Activated naive CD4-positive, alpha-beta T cell treated with anti-CD3 and anti-CD28 coated beads, Interleukin-2, amount 50 U/mL, for 24 hours (primary cell): ENCODE measurements around the gene KIAA1549.

ENCODE experiments used
- H3K27ac Mint-ChIP-seq: one replicate; pipeline ENCODE4 v1.8.0; 2021; ENCODE audit warnings: mild to moderate bottlenecking, mixed read lengths
- H3K27me3 Mint-ChIP-seq: one replicate; pipeline ENCODE4 v1.8.0; 2021; ENCODE audit warnings: mixed read lengths
- H3K36me3 Mint-ChIP-seq: one replicate; pipeline ENCODE4 v1.8.0; 2021; ENCODE audit warnings: mixed read lengths
- H3K4me1 Mint-ChIP-seq: one replicate; pipeline ENCODE4 v1.8.0; 2021; ENCODE audit warnings: mixed read lengths
- H3K4me3 Mint-ChIP-seq: one replicate; pipeline ENCODE4 v1.8.0; 2021; ENCODE audit warnings: mild to moderate bottlenecking, mixed read lengths
- H3K9me3 Mint-ChIP-seq: one replicate; pipeline ENCODE4 v1.8.0; 2021; ENCODE audit warnings: mixed read lengths

Gene KIAA1549

DNA sequence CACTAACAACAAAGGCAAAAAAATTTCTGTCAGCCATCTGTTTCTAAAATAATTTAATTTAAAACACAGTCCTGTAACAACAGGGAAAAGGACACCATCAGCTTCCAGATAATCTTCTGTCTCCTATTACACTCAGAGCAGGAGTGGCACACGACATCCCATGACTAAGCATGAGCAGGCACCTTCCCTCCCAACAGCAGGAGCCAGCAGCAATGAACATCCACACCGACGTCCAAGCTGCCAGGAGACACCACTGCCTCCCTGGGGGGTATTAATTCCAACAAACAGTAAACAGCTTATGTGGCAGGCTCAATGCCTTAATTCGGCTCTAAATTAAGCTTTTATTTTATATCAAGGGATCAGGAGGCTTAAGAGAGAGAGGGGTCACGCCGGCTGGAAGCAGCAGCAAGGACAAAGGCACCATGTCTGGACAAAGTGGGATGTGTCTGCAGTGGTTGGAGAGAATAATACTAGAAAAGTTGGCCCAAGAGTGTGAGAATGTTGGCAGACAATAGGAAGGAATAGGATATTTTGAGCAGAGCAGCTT is 45.7 kb downstream of the KIAA1549 start:
- Mint-ChIP-seq H3K4me1 (no peaks in the 10 kb centered on the region), H3K9me3 (no peaks in the 10 kb centered on the region), H3K36me3 (no peaks in the 10 kb centered on the region), H3K27me3 (no peaks in the 10 kb centered on the region), H3K4me3 (no peak overlapping the region), H3K27ac (no peak overlapping the region)

GRCh38 chr7:138934861-138935260 is 46.3 kb downstream of the KIAA1549 start:
- no peak overlapping the region for H3K27ac Mint-ChIP-seq
- H3K36me3 Mint-ChIP-seq = no peaks in the 10 kb centered on the region
- no peaks in the 10 kb centered on the region for H3K9me3 Mint-ChIP-seq
- no peak overlapping the region for H3K4me3 Mint-ChIP-seq
- H3K27me3 Mint-ChIP-seq = no peaks in the 10 kb centered on the region
- H3K4me1 Mint-ChIP-seq = no peaks in the 10 kb centered on the region

GRCh38 chr7:138934367-138934766 is 46.8 kb downstream of the KIAA1549 start:
- no peaks in the 10 kb centered on the region for H3K4me1 Mint-ChIP-seq
- H3K27me3 Mint-ChIP-seq = no peaks in the 10 kb centered on the region
- H3K9me3 Mint-ChIP-seq = no peaks in the 10 kb centered on the region
- H3K36me3 Mint-ChIP-seq = no peaks in the 10 kb centered on the region
- no peak overlapping the region for H3K27ac Mint-ChIP-seq
- H3K4me3 Mint-ChIP-seq = no peak overlapping the region

DNA sequence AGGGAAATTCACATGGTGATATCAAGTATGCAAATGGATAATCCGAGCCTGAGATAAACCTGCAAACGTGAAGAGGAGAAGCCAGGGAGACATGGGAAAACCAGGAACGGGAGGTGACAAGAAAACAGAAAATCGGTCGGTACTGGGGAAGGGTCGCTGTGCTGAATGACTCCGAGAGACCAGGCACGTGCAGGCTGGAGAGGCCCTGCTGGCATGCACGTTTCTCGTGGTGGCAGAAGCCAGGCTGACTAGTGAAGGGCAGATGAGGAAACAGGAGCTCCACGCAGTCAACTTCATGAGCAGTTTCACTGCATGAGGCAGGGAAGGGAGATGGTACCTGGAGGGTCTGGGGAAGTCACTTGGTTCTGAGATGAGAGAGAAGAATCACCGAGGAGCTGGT is 48.3 kb downstream of the KIAA1549 start:
- Mint-ChIP-seq H3K36me3 (no peaks in the 10 kb centered on the region), H3K4me3 (no peak overlapping the region), H3K27ac (no peak overlapping the region), H3K9me3 (no peaks in the 10 kb centered on the region), H3K27me3 (no peaks in the 10 kb centered on the region), H3K4me1 (no peaks in the 10 kb centered on the region)

DNA sequence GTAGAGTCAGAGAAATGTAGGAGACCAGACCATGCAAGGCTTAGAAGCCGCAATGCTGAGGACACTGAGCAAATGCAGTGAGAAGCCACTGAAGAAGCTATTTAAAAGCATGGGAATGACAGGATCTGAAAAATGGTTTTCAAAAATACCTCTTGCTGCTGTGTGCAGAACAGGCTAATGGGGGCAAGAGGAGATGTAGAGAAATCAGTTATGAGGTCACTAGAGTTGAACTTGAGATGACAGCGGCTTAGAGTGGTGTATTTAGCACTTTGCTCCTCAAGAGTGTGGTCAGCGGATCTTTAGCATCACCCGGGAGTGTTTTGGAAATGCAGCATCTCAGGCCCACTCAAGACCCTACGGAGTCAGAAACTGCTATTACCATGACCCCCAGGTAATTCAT is 48.8 kb downstream of the KIAA1549 start:
- Mint-ChIP-seq H3K4me1 (no peaks in the 10 kb centered on the region), H3K36me3 (no peaks in the 10 kb centered on the region), H3K4me3 (no peak overlapping the region), H3K27ac (no peak overlapping the region), H3K27me3 (no peaks in the 10 kb centered on the region), H3K9me3 (no peaks in the 10 kb centered on the region)

- no peaks in the 10 kb centered on the region for H3K27me3 Mint-ChIP-seq
- no peak overlapping the region for H3K4me3 Mint-ChIP-seq
- no peaks in the 10 kb centered on the region for H3K4me1 Mint-ChIP-seq
- H3K27ac Mint-ChIP-seq = no peak overlapping the region
- no peaks in the 10 kb centered on the region for H3K9me3 Mint-ChIP-seq
- H3K36me3 Mint-ChIP-seq = no peaks in the 10 kb centered on the region
Observed at GRCh38 chr7:138929969-138930368, 51.2 kb downstream of the KIAA1549 start.

- no peak overlapping the region for H3K27ac Mint-ChIP-seq
- no peaks in the 10 kb centered on the region for H3K9me3 Mint-ChIP-seq
Observed at GRCh38 chr7:138926241-138926612, 55.0 kb downstream of the KIAA1549 start.

DNA sequence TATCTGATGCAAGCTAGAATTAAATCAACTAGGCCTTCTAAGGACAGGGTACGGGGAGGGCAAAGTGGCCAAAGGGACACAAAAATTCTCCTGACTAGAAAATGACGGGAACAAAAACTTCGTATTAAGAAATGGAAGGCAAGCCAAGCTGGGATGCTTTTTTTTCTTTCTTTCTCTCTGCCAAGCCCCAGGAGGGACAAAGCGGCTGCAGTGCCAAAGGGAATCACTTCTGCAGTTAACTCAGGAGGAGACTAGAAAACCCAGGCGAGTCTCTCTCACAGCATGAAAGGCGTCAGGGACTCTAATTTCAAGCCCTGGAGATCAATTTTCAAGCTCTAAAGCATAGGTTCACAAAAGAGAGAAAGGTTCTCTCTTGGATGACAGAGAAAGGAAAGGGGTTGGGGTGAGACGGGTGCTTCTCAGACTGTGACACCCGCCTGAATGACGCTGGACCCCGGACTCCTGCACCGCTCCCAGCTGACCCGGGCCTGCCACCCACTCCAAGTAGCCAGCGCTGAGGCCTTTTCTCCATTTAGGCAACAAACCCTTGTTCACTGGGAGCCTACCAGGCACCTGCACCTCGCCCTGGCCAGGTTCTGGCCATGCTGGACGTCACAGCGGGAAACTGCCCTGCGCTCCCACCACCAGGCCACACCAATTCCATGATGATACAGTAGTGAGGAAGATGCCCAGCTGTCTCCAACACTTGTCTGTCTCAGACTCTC is 56.5 kb downstream of the KIAA1549 start:
- H3K36me3 Mint-ChIP-seq = no peaks in the 10 kb centered on the region
- no peak overlapping the region for H3K4me3 Mint-ChIP-seq

More at GRCh38 chr7:138926241-138926612, 55.0 kb downstream of the KIAA1549 start:
- H3K36me3 Mint-ChIP-seq = no peaks in the 10 kb centered on the region
- H3K4me3 Mint-ChIP-seq = no peak overlapping the region
- no peaks in the 10 kb centered on the region for H3K4me1 Mint-ChIP-seq
- no peaks in the 10 kb centered on the region for H3K27me3 Mint-ChIP-seq

DNA sequence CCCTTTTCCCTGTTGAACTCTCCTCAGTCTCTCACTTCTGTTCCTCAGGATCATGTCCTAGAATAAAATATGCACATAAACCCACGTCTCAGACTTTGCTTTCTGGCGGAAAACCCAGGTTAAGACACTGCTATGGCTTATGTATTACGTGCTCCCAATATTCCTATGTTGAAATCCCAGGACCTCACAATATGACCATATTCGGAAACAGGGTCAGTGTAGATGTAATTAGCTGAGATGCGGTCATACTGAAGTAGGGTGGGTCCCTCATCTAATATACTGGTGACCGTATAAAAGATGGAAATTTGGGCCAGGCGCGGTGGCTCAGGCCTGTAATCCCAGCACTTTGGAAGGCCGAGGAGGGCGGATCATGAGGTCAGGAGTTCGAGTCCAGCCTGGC is 59.9 kb downstream of the KIAA1549 start:
- Mint-ChIP-seq H3K9me3 (no peaks in the 10 kb centered on the region), H3K36me3 (no peaks in the 10 kb centered on the region), H3K4me3 (no peak overlapping the region), H3K27me3 (no peaks in the 10 kb centered on the region), H3K4me1 (peaks cover 8% of the 10 kb centered on the region), H3K27ac (no peak overlapping the region)

More for the DNA sequence above, 56.5 kb downstream of the KIAA1549 start:
- Mint-ChIP-seq H3K9me3 (no peaks in the 10 kb centered on the region), H3K27ac (peak overlapping the region; percentile 65), H3K27me3 (no peaks in the 10 kb centered on the region), H3K4me1 (peaks cover 8% of the 10 kb centered on the region)

DNA sequence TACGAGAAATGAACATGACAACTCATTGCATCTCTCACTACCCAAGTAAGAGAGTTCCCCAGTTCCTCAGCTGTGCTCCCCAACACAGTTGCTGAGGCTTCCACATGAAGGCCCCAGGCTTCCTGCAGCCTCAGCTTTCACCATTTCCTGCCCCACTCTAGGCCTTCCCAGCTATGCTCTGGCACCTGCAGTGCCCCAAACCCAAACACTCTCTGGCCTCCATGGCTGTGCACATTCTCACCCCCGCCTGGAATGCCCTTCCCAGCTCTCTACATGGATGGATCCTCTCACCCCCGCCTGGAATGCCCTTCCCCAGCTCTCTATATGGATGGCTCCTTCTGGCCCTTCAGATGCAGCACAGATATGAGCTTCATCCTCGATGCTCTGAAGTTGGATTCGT is 61.3 kb downstream of the KIAA1549 start:
- Mint-ChIP-seq H3K4me3 (no peak overlapping the region), H3K4me1 (peaks cover 8% of the 10 kb centered on the region), H3K27ac (peak overlapping the region; percentile 25), H3K9me3 (no peaks in the 10 kb centered on the region), H3K27me3 (no peaks in the 10 kb centered on the region), H3K36me3 (no peaks in the 10 kb centered on the region)

GRCh38 chr7:138919216-138919615 is 62.0 kb downstream of the KIAA1549 start:
- Mint-ChIP-seq H3K9me3 (no peaks in the 10 kb centered on the region), H3K27me3 (no peaks in the 10 kb centered on the region), H3K36me3 (no peaks in the 10 kb centered on the region), H3K4me1 (peaks cover 8% of the 10 kb centered on the region), H3K27ac (no peak overlapping the region), H3K4me3 (no peak overlapping the region)

DNA sequence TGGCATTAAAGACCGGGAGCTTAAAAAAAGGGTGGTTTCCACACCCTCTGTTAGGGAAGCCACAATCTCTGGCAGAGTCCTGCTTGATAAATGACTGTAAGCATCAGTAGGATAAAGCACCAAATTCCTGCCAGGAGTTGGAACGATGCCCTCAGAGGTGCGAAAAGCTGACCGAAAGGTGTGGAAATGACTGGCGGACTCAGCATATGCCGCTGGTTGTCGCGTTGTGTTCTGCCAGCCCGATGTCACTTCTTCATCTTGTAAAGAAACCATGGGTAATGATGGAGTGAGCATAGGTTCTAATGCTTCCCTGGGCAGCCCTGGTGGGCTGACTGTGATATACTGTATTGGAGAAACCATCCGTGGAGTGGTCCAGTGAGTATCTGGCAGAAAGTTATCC is 62.4 kb downstream of the KIAA1549 start:
- Mint-ChIP-seq H3K9me3 (no peaks in the 10 kb centered on the region), H3K4me3 (no peak overlapping the region), H3K27ac (no peak overlapping the region), H3K27me3 (no peaks in the 10 kb centered on the region), H3K36me3 (no peaks in the 10 kb centered on the region), H3K4me1 (peaks cover 8% of the 10 kb centered on the region)

GRCh38 chr7:138918176-138918575 is 63.0 kb downstream of the KIAA1549 start:
- no peaks in the 10 kb centered on the region for H3K9me3 Mint-ChIP-seq
- H3K36me3 Mint-ChIP-seq = no peaks in the 10 kb centered on the region
- no peak overlapping the region for H3K27ac Mint-ChIP-seq
- no peaks in the 10 kb centered on the region for H3K27me3 Mint-ChIP-seq
- no peak overlapping the region for H3K4me3 Mint-ChIP-seq
- peaks cover 8% of the 10 kb centered on the region for H3K4me1 Mint-ChIP-seq

GRCh38 chr7:138917771-138918170 is 63.4 kb downstream of the KIAA1549 start:
- H3K27me3 Mint-ChIP-seq = no peaks in the 10 kb centered on the region

DNA sequence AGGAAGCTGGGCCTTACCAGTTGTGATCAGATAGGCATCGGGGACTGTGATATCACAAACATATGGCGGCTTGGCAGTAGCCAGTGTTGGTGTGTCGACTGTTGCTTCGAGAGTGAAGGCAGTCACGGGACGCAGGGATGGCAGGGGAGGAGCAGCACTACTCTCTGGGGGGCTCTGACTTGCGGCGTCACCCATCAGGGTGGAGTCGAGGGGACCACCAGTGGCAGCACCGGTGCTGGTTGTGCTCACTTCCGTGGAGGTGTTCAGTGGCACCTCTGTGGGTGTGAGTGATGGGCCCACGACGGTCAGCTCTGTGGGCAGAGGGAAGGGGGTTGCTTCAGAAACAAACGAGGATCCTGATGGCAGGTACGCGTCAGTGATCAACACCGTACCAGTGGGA is 64.5 kb downstream of the KIAA1549 start:
- no peaks in the 10 kb centered on the region for H3K36me3 Mint-ChIP-seq
- peaks cover 8% of the 10 kb centered on the region for H3K4me1 Mint-ChIP-seq
- no peak overlapping the region for H3K4me3 Mint-ChIP-seq
- no peak overlapping the region for H3K27ac Mint-ChIP-seq
- H3K9me3 Mint-ChIP-seq = no peaks in the 10 kb centered on the region
- H3K27me3 Mint-ChIP-seq = no peaks in the 10 kb centered on the region

More at GRCh38 chr7:138917771-138918170, 63.4 kb downstream of the KIAA1549 start:
- Mint-ChIP-seq H3K9me3 (no peaks in the 10 kb centered on the region), H3K27ac (no peak overlapping the region), H3K4me3 (no peak overlapping the region), H3K36me3 (no peaks in the 10 kb centered on the region), H3K4me1 (peaks cover 8% of the 10 kb centered on the region)

- H3K9me3 Mint-ChIP-seq = no peaks in the 10 kb centered on the region
- H3K4me1 Mint-ChIP-seq = peaks cover 8% of the 10 kb centered on the region
- no peaks in the 10 kb centered on the region for H3K36me3 Mint-ChIP-seq
- no peak overlapping the region for H3K27ac Mint-ChIP-seq
- H3K27me3 Mint-ChIP-seq = no peaks in the 10 kb centered on the region
- H3K4me3 Mint-ChIP-seq = no peak overlapping the region
Observed at GRCh38 chr7:138916275-138916674, 64.9 kb downstream of the KIAA1549 start.

- H3K36me3 Mint-ChIP-seq = no peaks in the 10 kb centered on the region
- no peaks in the 10 kb centered on the region for H3K27me3 Mint-ChIP-seq
- no peak overlapping the region for H3K4me3 Mint-ChIP-seq
- no peaks in the 10 kb centered on the region for H3K9me3 Mint-ChIP-seq
- H3K27ac Mint-ChIP-seq = no peak overlapping the region
- H3K4me1 Mint-ChIP-seq = no peaks in the 10 kb centered on the region
Observed at GRCh38 chr7:138913783-138914182, 67.4 kb downstream of the KIAA1549 start.
